Activated naive CD4-positive, alpha-beta T cell treated with anti-CD3 and anti-CD28 coated beads, Interleukin-2, amount 50 U/mL, for 72 hours (primary cell): ENCODE results near the gene SPATA32. TPM values are rescaled to one million over a fixed set of nuclear protein-coding genes. Genes with fewer than 3 reads are reported as not detected.

Experiments used
- ATAC-seq, 2 donors: fragments of 150-1000 bp; cut with Tn5 transposase; 2 replicates each; pipeline ENCODE4 v1.10.0; 2021; ENCODE audit warnings: mild to moderate bottlenecking in 2 of 2, moderate library complexity in 2 of 2
- DNase-seq, 2 donors: peaks; one replicate each; pipeline ENCODE4 v3.0.0; 2021 to 2022; ENCODE audit warnings: low spot score in 2 of 2
- H3K27ac Mint-ChIP-seq, 2 donors: one replicate each; pipeline ENCODE4 v1.8.0; 2022; ENCODE audit warnings: mild to moderate bottlenecking in 2 of 2, mixed read lengths in 2 of 2
- H3K36me3 Mint-ChIP-seq, 2 donors: one replicate each; pipeline ENCODE4 v1.8.0; 2022; ENCODE audit warnings: mixed read lengths in 2 of 2
- H3K9me3 Mint-ChIP-seq, 2 donors: one replicate each; pipeline ENCODE4 v1.8.0; 2022; ENCODE audit warnings: mixed read lengths in 2 of 2
- total RNA-seq, 2 donors: library from RNA; stranded (reverse); gene quantifications; one replicate each; pipeline ENCODE4 v1.2.3, GENCODE V29; 2022

The SPATA32 gene
- total RNA-seq, 2 donors from 2014 or later: 0.37 to 0.50 TPM

GRCh38 chr17:45284176-45285140 is 22.6 kb upstream of the SPATA32 start:
- H3K36me3 Mint-ChIP-seq: peaks cover 27 to 34% of the 10 kb centered on the region in 2 donors
- DNase-seq: peak in 1 of 2 donors; percentile 37
- peak overlapping the region; percentile 89 to 94 for H3K27ac Mint-ChIP-seq
- no peaks in the 10 kb centered on the region for H3K9me3 Mint-ChIP-seq
- ATAC-seq: peak; percentile 60 to 63

GRCh38 chr17:45283711-45284110 is 21.8 kb upstream of the SPATA32 start:
- Mint-ChIP-seq H3K9me3 (no peaks in the 10 kb centered on the region), H3K27ac (peak overlapping the region; percentile 89 to 93), H3K36me3 (peaks cover 27 to 34% of the 10 kb centered on the region in 2 donors)
- DNase-seq (no peak), ATAC-seq (no peak)

GRCh38 chr17:45282683-45283644 is 21.1 kb upstream of the SPATA32 start:
- Mint-ChIP-seq H3K9me3 (no peaks in the 10 kb centered on the region), H3K27ac (peak overlapping the region; percentile 55 to 89), H3K36me3 (peaks cover 27 to 34% of the 10 kb centered on the region in 2 donors)
- DNase-seq (no peak), ATAC-seq (no peak)

GRCh38 chr17:45279898-45280297 is 18.0 kb upstream of the SPATA32 start:
- H3K9me3 Mint-ChIP-seq: no peaks in the 10 kb centered on the region
- H3K27ac Mint-ChIP-seq: peak overlapping the region in 1 of 2 donors; percentile 29
- peaks cover 11 to 25% of the 10 kb centered on the region in 2 donors for H3K36me3 Mint-ChIP-seq
- ATAC-seq (no peak), DNase-seq (no peak)

GRCh38 chr17:45277992-45278391 is 16.1 kb upstream of the SPATA32 start:
- H3K36me3 Mint-ChIP-seq: peaks cover 7 to 15% of the 10 kb centered on the region in 2 donors
- ATAC-seq (no peak), DNase-seq (no peak)
- peak overlapping the region in 1 of 2 donors; percentile 29 for H3K27ac Mint-ChIP-seq
- H3K9me3 Mint-ChIP-seq: no peaks in the 10 kb centered on the region

GRCh38 chr17:45277216-45277849 is 15.4 kb upstream of the SPATA32 start:
- peak overlapping the region in 1 of 2 donors; percentile 29 for H3K27ac Mint-ChIP-seq
- no peaks in the 10 kb centered on the region for H3K9me3 Mint-ChIP-seq
- H3K36me3 Mint-ChIP-seq: peaks cover 8 to 10% of the 10 kb centered on the region in 2 donors
- ATAC-seq (peak; percentile 85 to 90), DNase-seq (peak in 1 of 2 donors; percentile 89)

GRCh38 chr17:45276031-45276430 is 14.1 kb upstream of the SPATA32 start:
- Mint-ChIP-seq H3K36me3 (peaks cover 8% of the 10 kb centered on the region in 2 donors), H3K9me3 (no peaks in the 10 kb centered on the region), H3K27ac (no peak overlapping the region)
- no peak for ATAC-seq
- no peak for DNase-seq

GRCh38 chr17:45274033-45274432 is 12.1 kb upstream of the SPATA32 start:
- no peak for DNase-seq
- no peak for ATAC-seq
- Mint-ChIP-seq H3K27ac (peak overlapping the region in 1 of 2 donors; percentile 48), H3K9me3 (no peaks in the 10 kb centered on the region), H3K36me3 (peaks cover 16 to 17% of the 10 kb centered on the region in 2 donors)

GRCh38 chr17:45273551-45273957 is 11.7 kb upstream of the SPATA32 start:
- Mint-ChIP-seq H3K36me3 (peaks cover 16 to 19% of the 10 kb centered on the region in 2 donors), H3K27ac (peak overlapping the region; percentile 48 to 72), H3K9me3 (no peaks in the 10 kb centered on the region)
- no peak for DNase-seq
- no peak for ATAC-seq

GRCh38 chr17:45271603-45272002 is 9.7 kb upstream of the SPATA32 start:
- DNase-seq: no peak
- H3K9me3 Mint-ChIP-seq: no peaks in the 10 kb centered on the region
- H3K36me3 Mint-ChIP-seq: peaks cover 25% of the 10 kb centered on the region in 2 donors
- no peak for ATAC-seq
- H3K27ac Mint-ChIP-seq: peak overlapping the region; percentile 39 to 65

GRCh38 chr17:45270828-45271418 is 9.0 kb upstream of the SPATA32 start:
- ATAC-seq (peak; percentile 47 to 79), DNase-seq (peak in 1 of 2 donors; percentile 70)
- H3K36me3 Mint-ChIP-seq: peaks cover 25% of the 10 kb centered on the region in 2 donors
- no peaks in the 10 kb centered on the region for H3K9me3 Mint-ChIP-seq
- peak overlapping the region in 1 of 2 donors; percentile 83 for H3K27ac Mint-ChIP-seq

GRCh38 chr17:45269912-45270311 is 8.0 kb upstream of the SPATA32 start:
- peaks cover 25 to 27% of the 10 kb centered on the region in 2 donors for H3K36me3 Mint-ChIP-seq
- peak in 1 of 2 donors; percentile 3 for ATAC-seq
- DNase-seq: no peak
- no peaks in the 10 kb centered on the region for H3K9me3 Mint-ChIP-seq
- H3K27ac Mint-ChIP-seq: peak overlapping the region; percentile 83 to 89

- H3K9me3 Mint-ChIP-seq: no peaks in the 10 kb centered on the region
- peak overlapping the region; percentile 18 to 83 for H3K27ac Mint-ChIP-seq
- H3K36me3 Mint-ChIP-seq: peaks cover 21 to 22% of the 10 kb centered on the region in 2 donors
- no peak for DNase-seq
- ATAC-seq: no peak
Measured at GRCh38 chr17:45267436-45268055, 5.7 kb upstream of the SPATA32 start.

- peaks cover 21 to 22% of the 10 kb centered on the region in 2 donors for H3K36me3 Mint-ChIP-seq
- DNase-seq: no peak
- ATAC-seq: no peak
- no peaks in the 10 kb centered on the region for H3K9me3 Mint-ChIP-seq
- H3K27ac Mint-ChIP-seq: peak overlapping the region in 1 of 2 donors; percentile 83
Measured at GRCh38 chr17:45266372-45266926, 4.6 kb upstream of the SPATA32 start.

GRCh38 chr17:45265821-45266220 is 3.9 kb upstream of the SPATA32 start:
- Mint-ChIP-seq H3K9me3 (no peaks in the 10 kb centered on the region), H3K36me3 (peaks cover 21 to 22% of the 10 kb centered on the region in 2 donors), H3K27ac (peak overlapping the region; percentile 22 to 81)
- no peak for DNase-seq
- ATAC-seq: no peak
